Dendritic cell treated with granulocyte-macrophage colony-stimulating factor and Interleukin-4, amounts not matched to agents 40 ng/mL and 50 ng/mL, for 4 days (primary cell): Measurements from ENCODE around the gene PPP2R1A.

ENCODE experiments used
- H3K27ac Mint-ChIP-seq: one replicate; pipeline ENCODE4 v1.8.0; 2022; ENCODE audit warnings: mild to moderate bottlenecking, mixed read lengths
- H3K27me3 Mint-ChIP-seq: one replicate; pipeline ENCODE4 v1.8.0; 2022; ENCODE audit warnings: mild to moderate bottlenecking, mixed read lengths
- H3K36me3 Mint-ChIP-seq: one replicate; pipeline ENCODE4 v1.8.0; 2022; ENCODE audit warnings: low read depth, mixed read lengths
- H3K4me1 Mint-ChIP-seq: one replicate; pipeline ENCODE4 v1.8.0; 2022; ENCODE audit warnings: low read depth, mixed read lengths
- H3K4me3 Mint-ChIP-seq: one replicate; pipeline ENCODE4 v1.8.0; 2022; ENCODE audit warnings: mild to moderate bottlenecking, moderate library complexity, mixed read lengths
- H3K9me3 Mint-ChIP-seq: one replicate; pipeline ENCODE4 v1.8.0; 2022; ENCODE audit warnings: mixed read lengths
- intact Hi-C: fragments of 100-400 bp; cut with micrococcal nuclease; formaldehyde crosslinking; loops from one replicate; pipeline ENCODE4 v1.15.0; 2022

The PPP2R1A gene

GRCh38 chr19:52216401-52216800, 26.5 kb downstream of the PPP2R1A start:
- no peaks in the 10 kb centered on the region for H3K9me3 Mint-ChIP-seq
- H3K4me3 Mint-ChIP-seq = no peak overlapping the region
- intact Hi-C loops = no loop called here
- H3K4me1 Mint-ChIP-seq = no peaks in the 10 kb centered on the region
- H3K36me3 Mint-ChIP-seq = peaks cover 100% of the 10 kb centered on the region
- H3K27ac Mint-ChIP-seq = no peak overlapping the region
- no peaks in the 10 kb centered on the region for H3K27me3 Mint-ChIP-seq

- intact Hi-C loops = no loop called here
- H3K27me3 Mint-ChIP-seq = no peaks in the 10 kb centered on the region
- no peaks in the 10 kb centered on the region for H3K4me1 Mint-ChIP-seq
- no peak overlapping the region for H3K4me3 Mint-ChIP-seq
- H3K36me3 Mint-ChIP-seq = peaks cover 100% of the 10 kb centered on the region
- H3K9me3 Mint-ChIP-seq = no peaks in the 10 kb centered on the region
- H3K27ac Mint-ChIP-seq = no peak overlapping the region
These were observed 27.7 kb downstream of the PPP2R1A start for GRCh38 chr19:52217576-52217975.

GRCh38 chr19:52219611-52220010, 29.8 kb downstream of the PPP2R1A start:
- H3K27ac Mint-ChIP-seq = no peak overlapping the region
- no peaks in the 10 kb centered on the region for H3K4me1 Mint-ChIP-seq
- H3K36me3 Mint-ChIP-seq = peaks cover 100% of the 10 kb centered on the region
- intact Hi-C loops = no loop called here
- no peaks in the 10 kb centered on the region for H3K27me3 Mint-ChIP-seq
- H3K9me3 Mint-ChIP-seq = no peaks in the 10 kb centered on the region
- no peak overlapping the region for H3K4me3 Mint-ChIP-seq

- H3K9me3 Mint-ChIP-seq = no peaks in the 10 kb centered on the region
- no peak overlapping the region for H3K27ac Mint-ChIP-seq
- intact Hi-C loops = no loop called here
- no peak overlapping the region for H3K4me3 Mint-ChIP-seq
- H3K36me3 Mint-ChIP-seq = peaks cover 100% of the 10 kb centered on the region
- H3K27me3 Mint-ChIP-seq = no peaks in the 10 kb centered on the region
- H3K4me1 Mint-ChIP-seq = no peaks in the 10 kb centered on the region
These were observed 31.2 kb downstream of the PPP2R1A start for GRCh38 chr19:52221031-52221430.

GRCh38 chr19:52221831-52222375, 32.1 kb downstream of the PPP2R1A start:
- Mint-ChIP-seq H3K27ac (no peak overlapping the region), H3K4me3 (no peak overlapping the region), H3K36me3 (peaks cover 100% of the 10 kb centered on the region), H3K27me3 (no peaks in the 10 kb centered on the region), H3K4me1 (no peaks in the 10 kb centered on the region), H3K9me3 (no peaks in the 10 kb centered on the region)
- intact Hi-C loops = no loop called here

- Mint-ChIP-seq H3K4me3 (no peak overlapping the region), H3K9me3 (no peaks in the 10 kb centered on the region), H3K36me3 (peaks cover 100% of the 10 kb centered on the region), H3K27ac (no peak overlapping the region), H3K4me1 (no peaks in the 10 kb centered on the region), H3K27me3 (no peaks in the 10 kb centered on the region)
- intact Hi-C loops = no loop called here
These were observed 34.4 kb downstream of the PPP2R1A start for GRCh38 chr19:52224211-52224610.

GRCh38 chr19:52226652-52227051, 36.8 kb downstream of the PPP2R1A start:
- peaks cover 75% of the 10 kb centered on the region for H3K36me3 Mint-ChIP-seq
- H3K27ac Mint-ChIP-seq = no peak overlapping the region
- no peak overlapping the region for H3K4me3 Mint-ChIP-seq
- H3K9me3 Mint-ChIP-seq = no peaks in the 10 kb centered on the region
- H3K4me1 Mint-ChIP-seq = no peaks in the 10 kb centered on the region
- H3K27me3 Mint-ChIP-seq = no peaks in the 10 kb centered on the region
- intact Hi-C loops = no loop called here

- no peaks in the 10 kb centered on the region for H3K27me3 Mint-ChIP-seq
- no peak overlapping the region for H3K4me3 Mint-ChIP-seq
- H3K27ac Mint-ChIP-seq = no peak overlapping the region
- intact Hi-C loops = no loop called here
- H3K4me1 Mint-ChIP-seq = no peaks in the 10 kb centered on the region
- H3K36me3 Mint-ChIP-seq = peaks cover 68% of the 10 kb centered on the region
- H3K9me3 Mint-ChIP-seq = no peaks in the 10 kb centered on the region
These were observed 37.5 kb downstream of the PPP2R1A start for GRCh38 chr19:52227196-52227940.

GRCh38 chr19:52227980-52228379, 38.1 kb downstream of the PPP2R1A start:
- H3K4me3 Mint-ChIP-seq = no peak overlapping the region
- H3K9me3 Mint-ChIP-seq = no peaks in the 10 kb centered on the region
- no peaks in the 10 kb centered on the region for H3K4me1 Mint-ChIP-seq
- intact Hi-C loops = no loop called here
- peaks cover 62% of the 10 kb centered on the region for H3K36me3 Mint-ChIP-seq
- H3K27me3 Mint-ChIP-seq = no peaks in the 10 kb centered on the region
- H3K27ac Mint-ChIP-seq = no peak overlapping the region

- intact Hi-C loops = no loop called here
- peaks cover 6% of the 10 kb centered on the region for H3K4me1 Mint-ChIP-seq
- H3K27me3 Mint-ChIP-seq = no peaks in the 10 kb centered on the region
- H3K27ac Mint-ChIP-seq = no peak overlapping the region
- H3K9me3 Mint-ChIP-seq = no peaks in the 10 kb centered on the region
- peaks cover 47% of the 10 kb centered on the region for H3K36me3 Mint-ChIP-seq
- no peak overlapping the region for H3K4me3 Mint-ChIP-seq
These were observed 39.7 kb downstream of the PPP2R1A start for GRCh38 chr19:52229524-52229923.

- no peak overlapping the region for H3K27ac Mint-ChIP-seq
- no peak overlapping the region for H3K4me3 Mint-ChIP-seq
- no peaks in the 10 kb centered on the region for H3K9me3 Mint-ChIP-seq
- no peaks in the 10 kb centered on the region for H3K27me3 Mint-ChIP-seq
- peaks cover 35% of the 10 kb centered on the region for H3K36me3 Mint-ChIP-seq
- intact Hi-C loops = loop anchor here (10.0 kb wide), 1 partner anchor 396 kb away; no protein-coding TSS in a partner anchor
- H3K4me1 Mint-ChIP-seq = peaks cover 13% of the 10 kb centered on the region
These were observed 40.8 kb downstream of the PPP2R1A start for GRCh38 chr19:52230685-52231084.

- Mint-ChIP-seq H3K27me3 (no peaks in the 10 kb centered on the region), H3K36me3 (peaks cover 29% of the 10 kb centered on the region), H3K27ac (no peak overlapping the region), H3K9me3 (no peaks in the 10 kb centered on the region), H3K4me1 (peaks cover 13% of the 10 kb centered on the region), H3K4me3 (no peak overlapping the region)
- intact Hi-C loops = loop anchor here (10.0 kb wide), 1 partner anchor 397 kb away; no protein-coding TSS in a partner anchor
These were observed 41.5 kb downstream of the PPP2R1A start for GRCh38 chr19:52231154-52231910.

GRCh38 chr19:52234406-52234805, 44.6 kb downstream of the PPP2R1A start:
- H3K36me3 Mint-ChIP-seq = no peaks in the 10 kb centered on the region
- H3K27ac Mint-ChIP-seq = peak overlapping the region; percentile 11
- no peak overlapping the region for H3K4me3 Mint-ChIP-seq
- no peaks in the 10 kb centered on the region for H3K27me3 Mint-ChIP-seq
- no peaks in the 10 kb centered on the region for H3K9me3 Mint-ChIP-seq
- peaks cover 13% of the 10 kb centered on the region for H3K4me1 Mint-ChIP-seq
- intact Hi-C loops = loop anchor here (10.0 kb wide), 1 partner anchor 400 kb away; no protein-coding TSS in a partner anchor

GRCh38 chr19:52237197-52237596, 47.3 kb downstream of the PPP2R1A start:
- H3K4me3 Mint-ChIP-seq = no peak overlapping the region
- no peak overlapping the region for H3K27ac Mint-ChIP-seq
- peaks cover 1% of the 10 kb centered on the region for H3K27me3 Mint-ChIP-seq
- intact Hi-C loops = loop anchor here (2.0 to 10.0 kb wide), 2 partner anchors 98 to 402 kb away; partner anchors contain the start of gene ZNF616
- no peaks in the 10 kb centered on the region for H3K36me3 Mint-ChIP-seq
- H3K9me3 Mint-ChIP-seq = no peaks in the 10 kb centered on the region
- peaks cover 13% of the 10 kb centered on the region for H3K4me1 Mint-ChIP-seq
